A549 (cell line): ENCODE measurements around the gene CNNM2.

Source experiments
- BCL3 ChIP-seq: fragments of >200 bp; sonication (Bioruptor Twin); formaldehyde crosslinking; IDR thresholded peaks from 3 replicates; pipeline ENCODE4 v1.6.1; 2016
- CHD4 ChIP-seq: fragments of 200-600 bp; sonication (generic); IDR thresholded peaks from 2 replicates; pipeline ENCODE4 v1.6.1; 2016; ENCODE audit warnings: antibody characterized with exemption, mild to moderate bottlenecking, borderline replicate concordance
- ELK1 ChIP-seq: fragments of 150-350 bp; IDR thresholded peaks from 2 replicates; pipeline ENCODE4 v1.6.1; 2014; ENCODE audit warnings: low read depth, mild to moderate bottlenecking, low read length
- HOXB5 ChIP-seq: fragments of 250-450 bp; sonication (Bioruptor Pico); IDR thresholded peaks from 2 replicates; pipeline ENCODE4 v1.5.0; 2020; ENCODE audit warnings: mild to moderate bottlenecking, moderate library complexity
- KDM5A ChIP-seq: fragments of 200-600 bp; sonication (generic); IDR thresholded peaks from 2 replicates; pipeline ENCODE4 v1.6.1; 2016; ENCODE audit warnings: antibody characterized with exemption, mild to moderate bottlenecking
- POLR2A ChIP-seq: IDR thresholded peaks from 2 replicates; pipeline ENCODE4 v1.6.1; 2012; ENCODE audit warnings: mild to moderate bottlenecking, low read length
- RAD21 ChIP-seq, 2 experiments: fragments of >200 bp in 1 of 2; sonication (Bioruptor Twin) in 1 of 2; formaldehyde crosslinking in 1 of 2; IDR thresholded peaks in 1 of 2; conservative IDR thresholded peaks in 1 of 2; 2 replicates in 1 of 2; 3 replicates in 1 of 2; pipeline ENCODE4 v1.6.1; 2012 to 2018; ENCODE audit warnings: inconsistent platforms in 1 of 2
- SMC3 ChIP-seq: fragments of >200 bp; sonication (Bioruptor Twin); formaldehyde crosslinking; IDR thresholded peaks from 3 replicates; pipeline ENCODE4 v1.6.1; 2018; ENCODE audit warnings: inconsistent platforms
- TP53 ChIP-seq: fragments of 250-450 bp; sonication (Bioruptor Pico); IDR thresholded peaks from 2 replicates; pipeline ENCODE4 v1.5.0; 2021; ENCODE audit warnings: mild to moderate bottlenecking, moderate library complexity
- ZNF302 ChIP-seq: fragments of 250-450 bp; sonication (Bioruptor Pico); IDR thresholded peaks from 2 replicates; pipeline ENCODE4 v1.9.0; 2021; ENCODE audit warnings: inconsistent platforms, mild to moderate bottlenecking, moderate library complexity
- ZSCAN20 ChIP-seq: fragments of 250-450 bp; sonication (Bioruptor Pico); IDR thresholded peaks from 2 replicates; pipeline ENCODE4 v1.8.0; 2022; ENCODE audit warnings: mild to moderate bottlenecking, moderate library complexity
- TF ChIP-seq, protein P1 (sequence below): fragments of >200 bp; sonication (Bioruptor Twin); formaldehyde crosslinking; IDR thresholded peaks from 3 replicates; pipeline ENCODE4 v1.5.1; 2016
- TF ChIP-seq, protein P2 (sequence below): IDR thresholded peaks from 2 replicates; pipeline ENCODE4 v1.6.1; 2012
- TF ChIP-seq, protein P3 (sequence below): fragments of 200-600 bp; sonication (generic); IDR thresholded peaks from 2 replicates; pipeline ENCODE4 v1.6.1; 2016; ENCODE audit warnings: antibody characterized with exemption, mild to moderate bottlenecking, moderate library complexity

DNA sequence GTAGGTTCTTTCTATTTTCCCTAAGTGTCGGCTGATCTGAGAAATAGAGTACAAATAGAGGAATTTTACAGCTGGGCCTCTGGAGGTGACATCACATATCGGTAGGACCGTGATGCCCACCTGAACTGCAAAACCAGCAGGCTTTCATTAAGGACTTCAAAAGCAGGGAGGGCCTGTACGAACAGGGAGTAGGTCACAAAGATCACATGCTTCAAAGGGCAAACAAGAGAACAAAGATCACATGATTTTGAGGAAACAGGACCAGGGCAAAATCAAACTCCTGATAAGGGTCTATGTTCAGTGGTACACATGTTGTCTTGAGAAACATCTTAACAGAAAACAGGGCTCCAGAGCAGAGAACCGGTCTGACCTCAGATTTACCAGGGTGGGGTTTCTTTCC is 88.9 kb downstream of the CNNM2 start:
- no peak for TF ChIP-seq SMC3
- no peak for TF ChIP-seq KDM5A
- TF ChIP-seq RAD21 (conservative IDR thresholded peaks at IDR 0.05 in 1 of 2, IDR thresholded peaks at IDR 0.05 in 1 of 2): no peak
- TF ChIP-seq, protein P1, sequence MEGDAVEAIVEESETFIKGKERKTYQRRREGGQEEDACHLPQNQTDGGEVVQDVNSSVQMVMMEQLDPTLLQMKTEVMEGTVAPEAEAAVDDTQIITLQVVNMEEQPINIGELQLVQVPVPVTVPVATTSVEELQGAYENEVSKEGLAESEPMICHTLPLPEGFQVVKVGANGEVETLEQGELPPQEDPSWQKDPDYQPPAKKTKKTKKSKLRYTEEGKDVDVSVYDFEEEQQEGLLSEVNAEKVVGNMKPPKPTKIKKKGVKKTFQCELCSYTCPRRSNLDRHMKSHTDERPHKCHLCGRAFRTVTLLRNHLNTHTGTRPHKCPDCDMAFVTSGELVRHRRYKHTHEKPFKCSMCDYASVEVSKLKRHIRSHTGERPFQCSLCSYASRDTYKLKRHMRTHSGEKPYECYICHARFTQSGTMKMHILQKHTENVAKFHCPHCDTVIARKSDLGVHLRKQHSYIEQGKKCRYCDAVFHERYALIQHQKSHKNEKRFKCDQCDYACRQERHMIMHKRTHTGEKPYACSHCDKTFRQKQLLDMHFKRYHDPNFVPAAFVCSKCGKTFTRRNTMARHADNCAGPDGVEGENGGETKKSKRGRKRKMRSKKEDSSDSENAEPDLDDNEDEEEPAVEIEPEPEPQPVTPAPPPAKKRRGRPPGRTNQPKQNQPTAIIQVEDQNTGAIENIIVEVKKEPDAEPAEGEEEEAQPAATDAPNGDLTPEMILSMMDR: no peak
- TF ChIP-seq, protein P2, sequence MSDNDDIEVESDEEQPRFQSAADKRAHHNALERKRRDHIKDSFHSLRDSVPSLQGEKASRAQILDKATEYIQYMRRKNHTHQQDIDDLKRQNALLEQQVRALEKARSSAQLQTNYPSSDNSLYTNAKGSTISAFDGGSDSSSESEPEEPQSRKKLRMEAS: no peak
- no peak for TF ChIP-seq TP53
- no peak for TF ChIP-seq HOXB5 (CRISPR knock-in tag)
- TF ChIP-seq, protein P3, sequence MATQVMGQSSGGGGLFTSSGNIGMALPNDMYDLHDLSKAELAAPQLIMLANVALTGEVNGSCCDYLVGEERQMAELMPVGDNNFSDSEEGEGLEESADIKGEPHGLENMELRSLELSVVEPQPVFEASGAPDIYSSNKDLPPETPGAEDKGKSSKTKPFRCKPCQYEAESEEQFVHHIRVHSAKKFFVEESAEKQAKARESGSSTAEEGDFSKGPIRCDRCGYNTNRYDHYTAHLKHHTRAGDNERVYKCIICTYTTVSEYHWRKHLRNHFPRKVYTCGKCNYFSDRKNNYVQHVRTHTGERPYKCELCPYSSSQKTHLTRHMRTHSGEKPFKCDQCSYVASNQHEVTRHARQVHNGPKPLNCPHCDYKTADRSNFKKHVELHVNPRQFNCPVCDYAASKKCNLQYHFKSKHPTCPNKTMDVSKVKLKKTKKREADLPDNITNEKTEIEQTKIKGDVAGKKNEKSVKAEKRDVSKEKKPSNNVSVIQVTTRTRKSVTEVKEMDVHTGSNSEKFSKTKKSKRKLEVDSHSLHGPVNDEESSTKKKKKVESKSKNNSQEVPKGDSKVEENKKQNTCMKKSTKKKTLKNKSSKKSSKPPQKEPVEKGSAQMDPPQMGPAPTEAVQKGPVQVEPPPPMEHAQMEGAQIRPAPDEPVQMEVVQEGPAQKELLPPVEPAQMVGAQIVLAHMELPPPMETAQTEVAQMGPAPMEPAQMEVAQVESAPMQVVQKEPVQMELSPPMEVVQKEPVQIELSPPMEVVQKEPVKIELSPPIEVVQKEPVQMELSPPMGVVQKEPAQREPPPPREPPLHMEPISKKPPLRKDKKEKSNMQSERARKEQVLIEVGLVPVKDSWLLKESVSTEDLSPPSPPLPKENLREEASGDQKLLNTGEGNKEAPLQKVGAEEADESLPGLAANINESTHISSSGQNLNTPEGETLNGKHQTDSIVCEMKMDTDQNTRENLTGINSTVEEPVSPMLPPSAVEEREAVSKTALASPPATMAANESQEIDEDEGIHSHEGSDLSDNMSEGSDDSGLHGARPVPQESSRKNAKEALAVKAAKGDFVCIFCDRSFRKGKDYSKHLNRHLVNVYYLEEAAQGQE: no peak
- TF ChIP-seq POLR2A: no peak
- no peak for TF ChIP-seq ZNF302 (CRISPR knock-in tag)
- TF ChIP-seq ELK1: no peak
- no peak for TF ChIP-seq BCL3
- TF ChIP-seq CHD4: no peak
- TF ChIP-seq ZSCAN20 (CRISPR knock-in tag): no peak
